Vagina (tissue), 2 donors: ENCODE measurements around the gene SBF2. TPM values are rescaled to one million over a fixed set of nuclear protein-coding genes. Genes with fewer than 3 reads are reported as not detected.

ENCODE experiments used
- DNase-seq, 2 donors: peaks; one replicate each; pipeline ENCODE4 v3.0.0-alpha.2; 2017; ENCODE audit errors: extremely low spot score in 2 of 2
- H3K27ac ChIP-seq: fragments of 200-600 bp; sonication (generic); one replicate; pipeline ENCODE4 v1.5.1; 2019
- H3K27me3 ChIP-seq: fragments of 200-600 bp; sonication (generic); one replicate; pipeline ENCODE4 v1.5.1; 2019
- H3K36me3 ChIP-seq, 2 donors: fragments of 200-600 bp; sonication (generic); one replicate each; pipeline ENCODE4 v1.5.1; 2017 to 2019
- H3K4me1 ChIP-seq: fragments of 200-600 bp; sonication (generic); one replicate; pipeline ENCODE4 v1.5.1; 2019
- H3K4me3 ChIP-seq, 2 donors: fragments of 200-600 bp; sonication (generic); 1 replicate in 1 of 2; 2 replicates in 1 of 2; pipeline ENCODE4 v1.5.1; 2016 to 2019
- H3K9me3 ChIP-seq: fragments of 200-600 bp; sonication (generic); one replicate; pipeline ENCODE4 v1.5.1; 2019
- POLR2A ChIP-seq, 2 donors: fragments of 450-650 bp; IDR thresholded peaks; one replicate each; pipeline ENCODE4 v1.6.1; 2017; ENCODE audit warnings: antibody characterized with exemption in 2 of 2, mild to moderate bottlenecking in 2 of 2, moderate library complexity in 2 of 2
- POLR2AphosphoS5 ChIP-seq, 2 donors: sonication (generic); formaldehyde crosslinking; IDR thresholded peaks; one replicate each; pipeline ENCODE4 v1.9.0; 2017; ENCODE audit warnings: antibody characterized with exemption in 2 of 2, mild to moderate bottlenecking in 2 of 2, low read depth in 1 of 2; ENCODE audit not compliant: insufficient read depth in 1 of 2
- intact Hi-C: fragments of 100-400 bp; cut with DNase I; formaldehyde crosslinking; loops from one replicate; pipeline ENCODE4 v1.15.1; 2023
- total RNA-seq: library from RNA; depleted of rRNA; stranded (reverse); fragments of >200 nt; gene quantifications from one replicate; pipeline ENCODE4 v1.2.3, GENCODE V29; 2016
- TF ChIP-seq, protein P1 (sequence below), 3 experiments: fragments of 450-650 bp in 2 of 3; fragments of 200-600 bp in 1 of 3; sonication (generic) in 1 of 3; IDR thresholded peaks; one replicate each; pipeline ENCODE4 v1.5.1; 2017 to 2019; ENCODE audit warnings: antibody characterized with exemption in 3 of 3, mild to moderate bottlenecking in 2 of 3, moderate library complexity in 2 of 3

Gene SBF2
- total RNA-seq, 1 donor from 2014 or later: 69.5 TPM

DNA sequence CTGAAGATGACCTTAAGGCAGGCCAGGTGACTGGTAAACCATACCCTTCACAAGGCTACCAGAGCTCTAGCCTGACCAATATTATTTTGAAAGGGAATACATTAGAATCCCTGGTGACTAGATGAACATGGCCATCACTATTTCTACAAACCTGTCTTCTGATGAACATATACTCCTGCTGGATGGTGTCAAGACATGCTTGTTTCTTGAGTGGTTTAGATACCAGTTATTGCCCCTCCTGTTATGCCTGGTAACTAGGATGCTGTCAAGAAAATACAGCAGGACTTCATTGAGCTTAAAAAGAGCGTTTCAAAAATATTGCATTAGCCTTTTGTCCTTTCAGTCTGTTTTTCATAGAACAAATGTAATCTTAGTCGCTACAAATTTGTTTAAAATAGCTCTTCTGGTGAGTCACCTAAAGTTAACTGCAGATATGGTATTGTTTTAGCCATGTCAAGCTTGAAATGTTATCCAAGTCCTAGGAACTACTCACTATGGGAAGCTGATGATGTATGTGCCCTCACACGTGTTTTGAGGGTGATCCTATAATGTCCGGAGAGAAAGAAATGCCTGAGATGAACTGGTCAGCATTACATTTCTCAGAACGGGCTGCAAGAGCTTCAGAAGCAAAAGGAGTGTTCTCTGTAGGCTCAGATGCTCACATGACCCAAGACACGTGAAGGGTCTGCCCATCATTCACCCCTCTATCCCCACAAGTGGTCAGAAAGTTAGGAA, 31.4 kb upstream of the SBF2 start:
- H3K4me3 ChIP-seq: no peak overlapping the region
- H3K27ac ChIP-seq: peak overlapping the region; percentile 59
- no peaks in the 10 kb centered on the region for H3K36me3 ChIP-seq
- no peak for DNase-seq
- peaks cover 35% of the 10 kb centered on the region for H3K4me1 ChIP-seq
- TF ChIP-seq, protein P1, sequence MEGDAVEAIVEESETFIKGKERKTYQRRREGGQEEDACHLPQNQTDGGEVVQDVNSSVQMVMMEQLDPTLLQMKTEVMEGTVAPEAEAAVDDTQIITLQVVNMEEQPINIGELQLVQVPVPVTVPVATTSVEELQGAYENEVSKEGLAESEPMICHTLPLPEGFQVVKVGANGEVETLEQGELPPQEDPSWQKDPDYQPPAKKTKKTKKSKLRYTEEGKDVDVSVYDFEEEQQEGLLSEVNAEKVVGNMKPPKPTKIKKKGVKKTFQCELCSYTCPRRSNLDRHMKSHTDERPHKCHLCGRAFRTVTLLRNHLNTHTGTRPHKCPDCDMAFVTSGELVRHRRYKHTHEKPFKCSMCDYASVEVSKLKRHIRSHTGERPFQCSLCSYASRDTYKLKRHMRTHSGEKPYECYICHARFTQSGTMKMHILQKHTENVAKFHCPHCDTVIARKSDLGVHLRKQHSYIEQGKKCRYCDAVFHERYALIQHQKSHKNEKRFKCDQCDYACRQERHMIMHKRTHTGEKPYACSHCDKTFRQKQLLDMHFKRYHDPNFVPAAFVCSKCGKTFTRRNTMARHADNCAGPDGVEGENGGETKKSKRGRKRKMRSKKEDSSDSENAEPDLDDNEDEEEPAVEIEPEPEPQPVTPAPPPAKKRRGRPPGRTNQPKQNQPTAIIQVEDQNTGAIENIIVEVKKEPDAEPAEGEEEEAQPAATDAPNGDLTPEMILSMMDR (IDR thresholded peaks at IDR 0.05): no peak
- no peak for TF ChIP-seq POLR2AphosphoS5 (IDR thresholded peaks at IDR 0.05; ENCODE audit: insufficient read depth in 1 of 2, low read depth in 1 of 2)
- TF ChIP-seq POLR2A (IDR thresholded peaks at IDR 0.05): no peak
- no peaks in the 10 kb centered on the region for H3K27me3 ChIP-seq
- no peaks in the 10 kb centered on the region for H3K9me3 ChIP-seq
- intact Hi-C loops: loop anchor here (10.0 kb wide), 1 partner anchor 49 kb away; no protein-coding TSS in a partner anchor

DNA sequence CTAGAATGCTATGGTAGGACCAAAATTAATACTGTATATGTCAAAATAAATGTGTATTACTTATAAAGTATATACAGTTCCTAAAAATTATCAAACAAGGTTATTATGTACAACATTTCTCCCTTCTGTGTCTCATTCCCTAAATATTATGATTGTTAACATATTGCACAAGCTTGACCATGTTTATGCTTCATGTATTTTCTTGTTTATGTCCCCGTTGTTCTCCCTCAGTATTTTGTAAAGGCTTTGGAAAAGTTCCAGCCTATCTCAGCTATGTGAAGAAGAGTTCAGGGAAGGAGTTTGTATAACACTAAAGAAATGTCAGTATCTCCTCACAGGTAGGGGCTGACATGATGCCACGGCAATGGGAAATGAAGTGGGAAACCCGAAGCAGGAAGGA, 30.5 kb upstream of the SBF2 start:
- no peak for TF ChIP-seq POLR2A (IDR thresholded peaks at IDR 0.05)
- no peak for TF ChIP-seq POLR2AphosphoS5 (IDR thresholded peaks at IDR 0.05; ENCODE audit: insufficient read depth in 1 of 2, low read depth in 1 of 2)
- TF ChIP-seq, protein P1 (IDR thresholded peaks at IDR 0.05): no peak
- H3K4me3 ChIP-seq: no peak overlapping the region
- peak overlapping the region; percentile 59 for H3K27ac ChIP-seq
- no peaks in the 10 kb centered on the region for H3K36me3 ChIP-seq
- no peak for DNase-seq
- intact Hi-C loops: loop anchor here (10.0 kb wide), 1 partner anchor 50 kb away; no protein-coding TSS in a partner anchor
- no peaks in the 10 kb centered on the region for H3K9me3 ChIP-seq
- peaks cover 35% of the 10 kb centered on the region for H3K4me1 ChIP-seq
- no peaks in the 10 kb centered on the region for H3K27me3 ChIP-seq

DNA sequence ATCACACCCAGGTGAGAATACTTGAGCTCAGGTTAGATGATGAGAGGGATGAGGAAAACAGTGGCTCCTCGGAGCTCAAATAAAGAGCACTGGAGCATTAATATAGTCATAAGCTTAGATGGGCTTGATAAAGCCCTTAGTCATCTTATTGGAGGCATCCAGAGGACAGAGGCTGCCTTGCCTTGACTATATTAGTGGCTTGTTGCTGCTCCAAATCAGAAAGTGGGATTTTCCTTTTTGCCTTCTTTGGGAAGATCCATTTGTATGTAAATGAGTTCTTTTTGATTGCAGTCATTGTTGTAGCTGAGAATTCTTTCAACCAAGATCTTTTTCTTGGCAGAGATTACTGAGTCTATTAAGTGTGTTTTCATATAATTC, 29.8 kb upstream of the SBF2 start:
- no peaks in the 10 kb centered on the region for H3K27me3 ChIP-seq
- H3K4me1 ChIP-seq: peaks cover 31% of the 10 kb centered on the region
- no peak for DNase-seq
- H3K36me3 ChIP-seq: no peaks in the 10 kb centered on the region
- TF ChIP-seq, protein P1 (IDR thresholded peaks at IDR 0.05): no peak
- TF ChIP-seq POLR2AphosphoS5 (IDR thresholded peaks at IDR 0.05; ENCODE audit: insufficient read depth in 1 of 2, low read depth in 1 of 2) (no peak), POLR2A (IDR thresholded peaks at IDR 0.05) (no peak)
- peak overlapping the region; percentile 21 for H3K27ac ChIP-seq
- intact Hi-C loops: loop anchor here (10.0 kb wide), 1 partner anchor 51 kb away; no protein-coding TSS in a partner anchor
- H3K4me3 ChIP-seq: no peak overlapping the region
- no peaks in the 10 kb centered on the region for H3K9me3 ChIP-seq

DNA sequence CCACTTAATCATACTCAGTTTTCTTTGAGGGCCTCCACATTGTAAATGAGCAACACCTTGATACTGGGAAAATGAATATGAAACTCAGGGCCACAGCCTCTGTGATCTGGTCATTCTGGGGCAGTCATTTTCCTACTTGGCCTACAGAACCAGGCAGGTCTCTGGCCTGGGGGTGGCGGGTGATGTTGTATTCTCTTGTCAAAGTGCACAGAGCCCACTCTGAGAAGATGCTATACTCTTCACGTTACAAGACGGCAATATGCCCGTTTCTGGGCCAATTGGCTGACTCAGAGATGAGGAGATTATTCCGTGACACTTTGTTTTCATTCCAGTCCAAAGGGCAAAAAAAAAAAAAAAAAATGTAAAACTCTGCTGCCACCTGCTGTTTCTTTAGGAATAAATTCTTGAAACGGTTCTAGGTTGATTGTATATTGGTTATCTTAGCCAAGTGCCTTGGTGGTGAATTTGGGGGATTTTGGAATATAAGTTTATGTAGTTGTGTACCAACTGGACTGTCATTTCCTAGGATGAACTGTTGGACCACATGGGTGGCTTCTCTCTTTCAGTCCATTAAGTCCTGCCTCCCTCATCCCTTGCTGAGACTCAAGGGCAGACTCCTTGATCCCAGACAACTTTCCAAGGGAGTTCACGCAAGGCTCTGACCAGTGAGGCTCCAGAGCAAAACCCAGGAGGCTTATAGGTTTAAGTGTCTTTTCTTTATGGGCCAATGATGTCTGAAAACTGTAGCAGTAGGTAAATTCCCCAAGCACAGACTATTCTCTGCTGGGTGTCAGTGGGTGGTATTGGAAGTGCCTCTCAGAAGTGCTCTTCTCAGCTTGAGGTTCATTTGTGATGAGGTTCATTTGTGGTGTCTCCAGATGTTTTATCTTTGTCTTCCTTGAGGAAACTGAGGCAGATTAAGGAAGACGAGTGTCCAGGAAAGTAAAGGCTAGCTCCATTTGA, 29.1 kb upstream of the SBF2 start:
- H3K4me3 ChIP-seq: no peak overlapping the region
- DNase-seq: no peak
- H3K9me3 ChIP-seq: no peaks in the 10 kb centered on the region
- H3K27me3 ChIP-seq: no peaks in the 10 kb centered on the region
- no peaks in the 10 kb centered on the region for H3K36me3 ChIP-seq
- peak overlapping the region; percentile 42 for H3K27ac ChIP-seq
- H3K4me1 ChIP-seq: peaks cover 24% of the 10 kb centered on the region
- no peak for TF ChIP-seq POLR2A (IDR thresholded peaks at IDR 0.05)
- TF ChIP-seq POLR2AphosphoS5 (IDR thresholded peaks at IDR 0.05; ENCODE audit: insufficient read depth in 1 of 2, low read depth in 1 of 2): peak in 1 of 2 donors; percentile 89
- TF ChIP-seq, protein P1 (IDR thresholded peaks at IDR 0.05): peak in 2 of 3 experiments; percentile 58 to 70
- intact Hi-C loops: loop anchor here (10.0 kb wide), 1 partner anchor 52 kb away; no protein-coding TSS in a partner anchor
